Hematopoietic multipotent progenitor cell treated with erythropoietin and hydrocortisone succinate and interleukin-3 and kit ligand, for 6 days (in vitro differentiated cells): Measurements from ENCODE around the gene SAMD4A.

Source experiments
- DNase-seq: peaks from one replicate; pipeline ENCODE4 v3.0.0-alpha.2; 2015

Gene SAMD4A

GRCh38 chr14:54686219-54686870 lies 119.4 kb downstream of the SAMD4A start:
- DNase-seq: no peak

GRCh38 chr14:54686871-54687749 lies 120.2 kb downstream of the SAMD4A start:
- DNase-seq: no peak

GRCh38 chr14:54687750-54688119 lies 120.8 kb downstream of the SAMD4A start:
- DNase-seq: no peak

- DNase-seq: no peak
These were observed 121.3 kb downstream of the SAMD4A start for GRCh38 chr14:54688229-54688628.

- no peak for DNase-seq
These were observed 123.0 kb downstream of the SAMD4A start for GRCh38 chr14:54689928-54690327.

- no peak for DNase-seq
These were observed 124.0 kb downstream of the SAMD4A start for GRCh38 chr14:54690887-54691286.

GRCh38 chr14:54691525-54692283 lies 124.8 kb downstream of the SAMD4A start:
- peak; percentile 72 for DNase-seq

- no peak for DNase-seq
These were observed 125.4 kb downstream of the SAMD4A start for GRCh38 chr14:54692284-54692772.

GRCh38 chr14:54693761-54694160 lies 126.8 kb downstream of the SAMD4A start:
- no peak for DNase-seq

GRCh38 chr14:54695196-54695595 lies 128.3 kb downstream of the SAMD4A start:
- DNase-seq: no peak

- DNase-seq: no peak
These were observed 130.1 kb downstream of the SAMD4A start for GRCh38 chr14:54697001-54697400.

GRCh38 chr14:54697803-54698202 lies 130.9 kb downstream of the SAMD4A start:
- no peak for DNase-seq

- DNase-seq: no peak
These were observed 131.6 kb downstream of the SAMD4A start for GRCh38 chr14:54698501-54698900.

- DNase-seq: no peak
These were observed 132.1 kb downstream of the SAMD4A start for GRCh38 chr14:54698966-54699530.

GRCh38 chr14:54699735-54700134 lies 132.8 kb downstream of the SAMD4A start:
- DNase-seq: no peak

GRCh38 chr14:54700717-54701116 lies 133.8 kb downstream of the SAMD4A start:
- DNase-seq: no peak

- no peak for DNase-seq
These were observed 135.1 kb downstream of the SAMD4A start for GRCh38 chr14:54702014-54702491.

GRCh38 chr14:54702492-54702891 lies 135.6 kb downstream of the SAMD4A start:
- no peak for DNase-seq

GRCh38 chr14:54703082-54703481 lies 136.2 kb downstream of the SAMD4A start:
- no peak for DNase-seq

- no peak for DNase-seq
These were observed 136.8 kb downstream of the SAMD4A start for GRCh38 chr14:54703724-54704123.

- no peak for DNase-seq
These were observed 137.8 kb downstream of the SAMD4A start for GRCh38 chr14:54704768-54705167.

- no peak for DNase-seq
These were observed 139.8 kb downstream of the SAMD4A start for GRCh38 chr14:54706769-54707168.

- DNase-seq: no peak
These were observed 141.2 kb downstream of the SAMD4A start for GRCh38 chr14:54708161-54708560.
